ENCODE data around the gene KCMF1.
A peak's percentile ranks its signal among the peaks of the same experiment; 100 is the strongest.

Gene KCMF1

GRCh38 chr2:84925724-84926376 lies 45.1 kb upstream of the KCMF1 start (continued):
- TF ChIP-seq ZBTB10 (tag by site-specific recombination; IDR thresholded peaks at IDR 0.05) = peak; percentile 25; the same call in 1 of the 2 replicates
- no peak for TF ChIP-seq ZFP3 (tag by site-specific recombination; IDR thresholded peaks at IDR 0.05; ENCODE audit: low read depth)
- TF ChIP-seq ZNF16 (tag by site-specific recombination; IDR thresholded peaks at IDR 0.05; ENCODE audit: low read depth) = no peak
- TF ChIP-seq ZNF23 (tag by site-specific recombination; IDR thresholded peaks at IDR 0.05; ENCODE audit: borderline replicate concordance) = no peak
- no peak for TF ChIP-seq GFI1B (tag by site-specific recombination; IDR thresholded peaks at IDR 0.05)
- TF ChIP-seq ZNF416 (tag by site-specific recombination; IDR thresholded peaks at IDR 0.05) = no peak
- TF ChIP-seq WT1 (tag by site-specific recombination; IDR thresholded peaks at IDR 0.05) = peak; percentile 45; the same call in 1 of the 2 replicates
- TF ChIP-seq ZBTB48 (tag by site-specific recombination; IDR thresholded peaks at IDR 0.05) = no peak
- TF ChIP-seq ZNF140 (tag by site-specific recombination; IDR thresholded peaks at IDR 0.05) = no peak
- TF ChIP-seq KLF8 (tag by site-specific recombination; IDR thresholded peaks at IDR 0.05) = peak; percentile 81
- no peak for TF ChIP-seq ZSCAN23 (tag by site-specific recombination; IDR thresholded peaks at IDR 0.05)
- 0 out of 2 replicates have a peak, but pooled peaks have one; percentile 4 for TF ChIP-seq ZNF596 (tag by site-specific recombination; IDR thresholded peaks at IDR 0.05)
- no peak for TF ChIP-seq ZBTB6 (tag by site-specific recombination; IDR thresholded peaks at IDR 0.05)
- TF ChIP-seq ZNF274 (IDR thresholded peaks at IDR 0.05; ENCODE audit: low read length) = no peak
- TF ChIP-seq ZNF274 (tag by site-specific recombination; IDR thresholded peaks at IDR 0.05; ENCODE audit: borderline replicate concordance) = no peak
- peak; percentile 65; the same call in 1 of the 2 replicates for TF ChIP-seq ZNF394 (tag by site-specific recombination; IDR thresholded peaks at IDR 0.05; ENCODE audit: borderline replicate concordance)
- no peak for TF ChIP-seq ZNF169 (tag by site-specific recombination; IDR thresholded peaks at IDR 0.05)
- TF ChIP-seq RBAK (tag by site-specific recombination; IDR thresholded peaks at IDR 0.05) = no peak
- no peak for TF ChIP-seq HOXD13 (CRISPR knock-in tag; IDR thresholded peaks at IDR 0.05; ENCODE audit: borderline replicate concordance)
- no peak for TF ChIP-seq OVOL3 (tag by site-specific recombination; IDR thresholded peaks at IDR 0.05)
- no peak for TF ChIP-seq MYNN (tag by site-specific recombination; IDR thresholded peaks at IDR 0.05; ENCODE audit: borderline replicate concordance)
- TF ChIP-seq MZF1 (tag by site-specific recombination; IDR thresholded peaks at IDR 0.05; ENCODE audit: borderline replicate concordance) = no peak
- TF ChIP-seq KLF10 (tag by site-specific recombination; IDR thresholded peaks at IDR 0.05) = no peak
- no peak for TF ChIP-seq ZNF112 (tag by site-specific recombination; IDR thresholded peaks at IDR 0.05)
- TF ChIP-seq ZNF629 (tag by site-specific recombination; IDR thresholded peaks at IDR 0.05) = peak; percentile 82
- peak; percentile 72; the same call in 1 of the 2 replicates for TF ChIP-seq ZNF184 (tag by site-specific recombination; IDR thresholded peaks at IDR 0.05)
- peak; percentile 48; the same call in 1 of the 2 replicates for TF ChIP-seq ZNF76 (tag by site-specific recombination; IDR thresholded peaks at IDR 0.05; ENCODE audit: borderline replicate concordance, low read depth)
- no peak for TF ChIP-seq ZNF664 (tag by site-specific recombination; IDR thresholded peaks at IDR 0.05)
- no peak for TF ChIP-seq ZNF132 (tag by site-specific recombination; IDR thresholded peaks at IDR 0.05; ENCODE audit: borderline replicate concordance)
- no peak for TF ChIP-seq ZNF26 (tag by site-specific recombination; IDR thresholded peaks at IDR 0.05)
- TF ChIP-seq KLF9 (tag by site-specific recombination; IDR thresholded peaks at IDR 0.05; ENCODE audit: low read depth) = peak; percentile 76
- 0 out of 2 replicates have a peak, but pooled peaks have one; percentile 30 for TF ChIP-seq ZNF280D (tag by site-specific recombination; IDR thresholded peaks at IDR 0.05)
